HG03060 (cell line): ENCODE measurements around the gene AP2A1.
A peak's percentile ranks its signal among the peaks of the same experiment; 100 is the strongest.

Experiments
- ATAC-seq: cut with Tn5 transposase; IDR thresholded peaks from one replicate; pipeline ENCODE4 v1.9.1; 2021; ENCODE audit warnings: low read depth, moderate number of reproducible peaks; ENCODE audit not compliant: unreplicated experiment

AP2A1 gene

GRCh38 chr19:49836176-49837008 is 69.6 kb downstream of the AP2A1 start:
- ATAC-seq: no peak

- ATAC-seq: no peak
These were observed 70.2 kb downstream of the AP2A1 start for GRCh38 chr19:49837009-49837310.

- no peak for ATAC-seq
These were observed 70.6 kb downstream of the AP2A1 start for GRCh38 chr19:49837425-49837824.

- ATAC-seq: no peak
These were observed 72.2 kb downstream of the AP2A1 start for GRCh38 chr19:49838885-49839588.

GRCh38 chr19:49839713-49840112 is 72.9 kb downstream of the AP2A1 start:
- no peak for ATAC-seq

GRCh38 chr19:49840321-49840720 is 73.5 kb downstream of the AP2A1 start:
- ATAC-seq: no peak

- ATAC-seq: no peak
These were observed 74.0 kb downstream of the AP2A1 start for GRCh38 chr19:49840736-49841249.

GRCh38 chr19:49843265-49843664 is 76.5 kb downstream of the AP2A1 start:
- ATAC-seq: peak; percentile 53

GRCh38 chr19:49844138-49845095 is 77.6 kb downstream of the AP2A1 start:
- no peak for ATAC-seq

- ATAC-seq: no peak
These were observed 78.6 kb downstream of the AP2A1 start for GRCh38 chr19:49845414-49845813.

- ATAC-seq: no peak
These were observed 79.6 kb downstream of the AP2A1 start for GRCh38 chr19:49846408-49846807.

GRCh38 chr19:49847731-49848696 is 81.2 kb downstream of the AP2A1 start:
- no peak for ATAC-seq

GRCh38 chr19:49848938-49849337 is 82.1 kb downstream of the AP2A1 start:
- no peak for ATAC-seq

- ATAC-seq: no peak
These were observed 82.8 kb downstream of the AP2A1 start for GRCh38 chr19:49849433-49850220.

GRCh38 chr19:49850221-49850486 is 83.4 kb downstream of the AP2A1 start:
- peak; percentile 9 for ATAC-seq

GRCh38 chr19:49850487-49851342 is 83.9 kb downstream of the AP2A1 start, which contains the start of gene PTOV1:
Gene PTOV1, plus strand, starts transcription at chr19:49851159.
- peak; percentile 30 for ATAC-seq

- ATAC-seq: no peak
These were observed 84.9 kb downstream of the AP2A1 start for GRCh38 chr19:49851456-49852259.
